Measurements from ENCODE around the gene B4GALT1.
A peak's percentile ranks its signal among the peaks of the same experiment; 100 is the strongest.

The B4GALT1 gene

DNA sequence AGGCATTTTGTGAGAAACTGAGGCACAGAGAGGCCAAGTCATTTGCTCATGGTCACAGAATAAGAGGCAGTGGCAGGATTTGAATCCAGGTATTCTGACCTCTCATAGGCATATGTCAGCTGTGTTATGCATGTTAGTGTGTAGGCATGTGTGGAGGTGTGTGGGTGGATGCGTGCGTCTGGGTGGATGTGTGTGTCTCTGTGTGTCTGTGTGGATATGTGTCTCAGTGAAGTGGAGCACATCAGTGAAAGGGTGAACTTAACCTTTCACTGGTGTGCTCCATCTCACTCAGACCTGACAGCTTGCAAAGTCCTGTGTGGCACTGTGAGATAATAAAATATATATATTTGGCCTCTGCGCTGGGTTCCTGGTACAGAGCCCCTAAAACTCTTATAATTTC lies 58.7 kb downstream of the B4GALT1 start:
- Histone ChIP-seq H3K4me1 (no peaks in the 10 kb centered on the region), H3K9me3 (no peaks in the 10 kb centered on the region), H3K4me3 (ENCODE audit: low read depth, low read length) (no peak overlapping the region), H3K27me3 (no peaks in the 10 kb centered on the region), H3K36me3 (no peaks in the 10 kb centered on the region)
- TF ChIP-seq CTCF (IDR thresholded peaks at IDR 0.05; ENCODE audit: low read depth, low read length) = no peak
- DNase-seq = no peak

DNA sequence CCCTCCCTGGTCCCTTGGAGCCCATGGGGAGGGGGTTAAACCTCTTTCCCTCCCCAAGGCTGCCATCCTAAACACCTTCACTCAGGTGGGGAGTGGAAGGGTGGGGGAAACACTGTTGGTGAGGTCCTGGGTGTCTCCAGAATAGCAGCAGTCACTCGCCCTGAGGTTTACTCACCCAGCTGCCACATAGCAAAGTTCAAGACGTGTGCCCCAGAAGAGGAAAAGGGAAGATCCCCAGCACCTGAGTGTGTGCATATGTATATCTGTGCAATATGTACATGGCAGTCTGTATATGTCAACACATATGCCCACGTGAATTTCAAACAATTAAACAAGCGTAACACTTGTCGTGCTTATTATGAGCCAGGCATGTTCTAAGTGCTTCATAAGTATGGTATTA lies 59.4 kb downstream of the B4GALT1 start:
- no peak for TF ChIP-seq CTCF (IDR thresholded peaks at IDR 0.05; ENCODE audit: low read depth, low read length)
- Histone ChIP-seq H3K36me3 (no peaks in the 10 kb centered on the region), H3K27me3 (no peaks in the 10 kb centered on the region), H3K4me3 (ENCODE audit: low read depth, low read length) (no peak overlapping the region), H3K4me1 (no peaks in the 10 kb centered on the region), H3K9me3 (no peaks in the 10 kb centered on the region)
- DNase-seq = no peak

DNA sequence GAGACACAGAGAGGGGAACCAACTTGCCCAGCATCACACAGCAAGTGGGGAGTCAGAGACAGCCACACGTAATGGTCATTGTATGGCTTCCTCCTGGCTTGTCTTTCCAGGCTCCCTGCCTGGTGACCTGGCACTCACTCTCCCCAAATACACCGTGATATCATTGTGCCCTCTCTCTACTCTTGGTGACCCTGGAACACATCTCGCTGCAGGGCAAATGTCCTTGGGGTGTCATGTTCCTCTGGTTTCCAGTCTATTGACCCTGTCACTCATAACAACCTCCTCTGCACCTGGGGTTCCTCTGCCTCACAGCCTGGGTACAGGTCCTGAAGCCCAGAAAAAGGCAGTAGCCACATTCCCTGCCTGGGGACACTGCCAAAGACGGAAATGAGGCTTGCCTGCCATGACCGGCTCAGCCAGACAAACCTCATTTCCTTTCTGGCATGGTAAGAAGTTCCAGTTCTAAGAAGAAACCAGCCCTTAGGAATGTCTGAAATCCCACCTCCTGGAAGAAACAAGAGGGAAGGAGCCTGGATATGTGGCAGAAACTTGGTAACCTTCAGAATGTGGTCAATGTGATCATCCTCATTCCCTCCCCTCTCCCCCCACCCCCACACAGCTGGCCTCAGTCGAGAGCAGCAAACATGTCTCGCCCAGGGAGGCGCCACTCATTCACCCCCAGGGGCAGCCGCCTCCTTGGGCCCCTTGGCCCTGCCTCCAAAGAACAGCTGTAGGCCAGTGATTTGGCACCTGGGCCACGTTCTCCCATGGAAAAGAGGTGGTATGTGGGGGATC lies 60.1 kb downstream of the B4GALT1 start:
- Histone ChIP-seq H3K27me3 (no peaks in the 10 kb centered on the region), H3K4me1 (no peaks in the 10 kb centered on the region), H3K36me3 (no peaks in the 10 kb centered on the region), H3K9me3 (no peaks in the 10 kb centered on the region), H3K4me3 (ENCODE audit: low read depth, low read length) (no peak overlapping the region)
- DNase-seq = peak; percentile 24
- no peak for TF ChIP-seq CTCF (IDR thresholded peaks at IDR 0.05; ENCODE audit: low read depth, low read length)

- Histone ChIP-seq H3K27me3 (no peaks in the 10 kb centered on the region), H3K4me3 (ENCODE audit: low read depth, low read length) (no peak overlapping the region), H3K4me1 (no peaks in the 10 kb centered on the region), H3K36me3 (no peaks in the 10 kb centered on the region), H3K9me3 (no peaks in the 10 kb centered on the region)
- no peak for DNase-seq
- no peak for TF ChIP-seq CTCF (IDR thresholded peaks at IDR 0.05; ENCODE audit: low read depth, low read length)
Measured at GRCh38 chr9:33106372-33106771, 60.8 kb downstream of the B4GALT1 start.

DNA sequence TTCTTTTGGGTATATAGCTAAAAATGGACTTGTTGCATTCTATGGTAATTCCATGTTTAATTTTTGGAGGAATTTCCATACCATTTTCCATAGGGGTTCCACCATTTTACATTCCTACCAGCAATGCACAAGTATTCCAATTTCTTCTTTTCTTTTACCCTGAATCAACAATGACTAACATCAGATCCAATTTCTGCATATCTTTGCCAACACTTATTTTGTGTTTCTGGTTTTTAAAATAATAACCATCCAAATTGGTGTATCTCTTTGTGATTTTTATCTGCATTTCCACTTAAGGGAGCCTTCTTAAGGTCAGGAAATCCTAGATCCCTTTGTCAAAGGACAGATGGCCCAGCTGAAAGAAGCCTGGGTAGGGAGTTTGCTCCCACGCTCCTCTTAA lies 61.2 kb downstream of the B4GALT1 start:
- Histone ChIP-seq H3K4me3 (ENCODE audit: low read depth, low read length) (no peak overlapping the region), H3K27me3 (no peaks in the 10 kb centered on the region), H3K4me1 (no peaks in the 10 kb centered on the region), H3K9me3 (no peaks in the 10 kb centered on the region), H3K36me3 (no peaks in the 10 kb centered on the region)
- no peak for DNase-seq
- no peak for TF ChIP-seq CTCF (IDR thresholded peaks at IDR 0.05; ENCODE audit: low read depth, low read length)

GRCh38 chr9:33105504-33105903 lies 61.6 kb downstream of the B4GALT1 start:
- no peak overlapping the region for H3K4me3 ChIP-seq (ENCODE audit: low read depth, low read length)
- no peak for DNase-seq
- no peaks in the 10 kb centered on the region for H3K36me3 ChIP-seq
- H3K9me3 ChIP-seq = no peaks in the 10 kb centered on the region
- H3K4me1 ChIP-seq = no peaks in the 10 kb centered on the region
- TF ChIP-seq CTCF (IDR thresholded peaks at IDR 0.05; ENCODE audit: low read depth, low read length) = no peak
- no peaks in the 10 kb centered on the region for H3K27me3 ChIP-seq

Measured in BE2C (cell line).